ENCODE data around the gene HCRTR2.
"Not testable (repeated sequence)": the region's sequence is repeated elsewhere in the genome, so short reads cannot be mapped to it uniquely, and the experiment has no call there.

Gene HCRTR2

DNA sequence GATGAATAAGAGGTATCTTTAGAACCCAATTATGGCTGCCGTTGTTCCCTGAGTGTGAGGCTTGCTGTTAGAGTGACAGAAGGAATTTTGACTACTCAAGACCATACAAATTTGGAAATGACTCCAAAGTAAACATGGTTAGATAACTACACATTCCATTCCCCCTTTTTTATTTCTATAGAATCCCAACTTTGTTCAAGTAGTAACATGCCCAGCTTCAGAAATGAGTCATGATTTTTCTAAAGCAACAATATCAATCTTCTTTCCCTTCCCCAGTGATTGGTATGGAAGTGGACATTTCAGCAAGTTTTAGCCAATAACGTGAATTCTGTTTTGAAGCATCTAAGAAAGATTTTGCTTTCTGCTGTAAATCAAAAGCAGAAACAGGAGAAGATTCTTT lies 37.8 kb downstream of the HCRTR2 start:
- DNase-seq (ENCODE audit: low read depth, low spot score): no peak

DNA sequence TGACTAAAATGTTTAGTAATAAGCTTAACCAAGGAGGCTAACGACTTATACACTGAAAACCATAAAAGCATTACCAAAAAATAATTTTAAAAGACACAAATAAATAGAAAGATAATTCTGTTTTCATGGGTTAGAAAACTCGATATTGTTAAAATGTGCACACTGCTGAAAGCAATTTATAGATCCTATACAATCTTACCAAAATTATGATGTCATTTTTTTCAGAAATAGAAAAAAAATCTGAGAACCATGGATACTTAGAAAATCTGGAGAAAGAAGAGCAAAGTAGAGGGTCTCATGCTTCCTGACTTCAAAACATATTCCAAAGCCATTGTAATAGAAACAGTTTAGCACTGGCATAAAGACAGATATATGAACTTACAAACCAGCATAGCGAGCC lies 46.6 kb downstream of the HCRTR2 start:
- no peak for DNase-seq (ENCODE audit: low read depth, low spot score)

DNA sequence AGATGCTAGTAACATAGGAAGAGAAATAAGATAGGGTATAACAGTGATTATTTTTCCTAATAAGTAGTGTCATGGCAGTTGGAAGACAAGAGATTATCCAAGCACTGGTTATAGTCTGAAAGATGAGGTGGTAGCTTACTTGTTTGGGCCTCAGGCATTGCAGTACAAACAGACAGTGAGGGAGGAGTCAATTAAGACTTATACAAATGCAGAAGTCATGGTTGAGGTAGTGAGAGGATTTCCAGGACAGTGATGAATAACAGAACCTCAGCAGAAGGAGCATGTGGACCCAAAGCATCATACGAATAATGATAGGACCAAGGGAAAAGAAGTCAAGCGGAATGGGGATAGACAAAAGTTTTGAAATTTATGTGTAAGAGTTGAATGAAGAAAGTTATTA lies 53.5 kb downstream of the HCRTR2 start:
- DNase-seq (ENCODE audit: low read depth, low spot score): no peak

DNA sequence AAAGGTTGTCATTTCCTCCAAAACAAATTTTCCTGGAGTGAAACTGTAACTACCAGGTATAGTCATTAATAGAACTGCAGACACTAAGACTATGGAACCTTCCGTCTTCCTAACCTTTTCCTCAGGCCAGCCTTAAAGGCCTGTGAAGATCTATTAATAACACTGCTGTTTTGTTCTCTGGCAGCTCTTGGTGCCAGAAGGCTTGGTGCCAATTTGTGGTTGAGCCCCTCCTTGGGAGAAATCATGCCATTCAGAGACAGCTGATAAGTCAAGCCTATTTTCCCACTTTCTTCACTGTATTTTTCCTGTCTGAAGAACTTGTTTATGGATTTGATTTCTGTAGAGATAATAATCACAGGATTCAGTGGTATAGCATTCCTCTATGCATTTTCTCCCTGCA lies 64.8 kb downstream of the HCRTR2 start:
- DNase-seq (ENCODE audit: low read depth, low spot score): no peak

DNA sequence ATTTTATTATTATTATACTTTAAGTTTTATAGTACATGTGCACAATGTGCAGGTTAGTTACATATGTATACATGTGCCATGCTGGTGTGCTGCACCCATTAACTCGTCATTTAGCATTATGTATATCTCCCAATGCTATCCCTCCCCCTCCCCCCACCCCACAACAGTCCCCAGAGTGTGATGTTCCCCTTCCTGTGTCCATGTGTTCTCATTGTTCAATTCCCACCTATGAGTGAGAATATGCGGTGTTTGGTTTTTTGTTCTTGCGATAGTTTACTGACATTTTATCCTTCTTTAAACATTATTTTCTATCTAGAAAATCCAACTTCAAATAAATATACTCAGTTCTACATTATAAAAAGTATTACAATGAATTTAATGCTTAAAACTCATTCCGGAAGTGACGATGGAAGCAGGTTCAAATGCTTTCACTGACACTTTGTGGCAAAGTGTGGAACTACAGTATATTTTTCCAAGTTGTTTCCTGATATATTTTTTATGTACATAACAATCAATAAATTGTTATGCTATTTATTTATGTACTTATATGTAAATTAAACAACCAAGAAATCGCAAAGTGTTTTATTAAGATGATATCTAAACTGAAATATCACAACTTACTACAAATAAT lies 66.8 kb downstream of the HCRTR2 start:
- DNase-seq (ENCODE audit: low read depth, low spot score): not testable (repeated sequence)

DNA sequence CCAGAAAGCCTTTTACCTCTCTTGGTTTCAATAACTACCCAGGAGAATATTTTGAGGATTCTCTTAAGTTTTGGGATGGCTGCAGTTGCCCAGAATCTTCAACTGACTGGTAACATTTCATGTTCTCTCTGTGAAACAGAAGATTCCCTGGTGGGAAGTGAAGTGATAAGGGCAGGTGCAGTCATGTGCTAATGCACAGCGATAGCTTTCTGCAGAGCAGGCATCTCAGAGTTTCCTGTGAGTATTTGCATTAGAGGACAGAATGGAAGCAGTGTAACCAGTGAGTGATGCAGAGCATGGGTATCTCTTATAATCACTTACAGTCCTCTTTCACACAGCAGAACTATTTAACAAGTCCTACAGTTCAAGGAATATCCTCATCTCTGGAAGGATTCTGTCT lies 76.1 kb downstream of the HCRTR2 start:
- no peak for DNase-seq (ENCODE audit: low read depth, low spot score)

DNA sequence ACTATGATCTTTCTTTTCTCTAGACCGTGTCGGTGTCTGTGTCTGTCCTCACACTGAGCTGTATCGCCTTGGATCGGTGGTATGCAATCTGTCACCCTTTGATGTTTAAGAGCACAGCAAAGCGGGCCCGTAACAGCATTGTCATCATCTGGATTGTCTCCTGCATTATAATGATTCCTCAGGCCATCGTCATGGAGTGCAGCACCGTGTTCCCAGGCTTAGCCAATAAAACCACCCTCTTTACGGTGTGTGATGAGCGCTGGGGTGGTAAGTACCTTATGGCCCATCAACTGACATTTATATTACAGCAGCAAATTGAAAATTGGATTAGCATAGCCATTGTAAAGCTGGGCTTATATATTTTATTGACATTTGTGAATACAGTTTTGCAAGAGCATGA lies 80.8 kb downstream of the HCRTR2 start:
- DNase-seq (ENCODE audit: low read depth, low spot score): no peak

DNA sequence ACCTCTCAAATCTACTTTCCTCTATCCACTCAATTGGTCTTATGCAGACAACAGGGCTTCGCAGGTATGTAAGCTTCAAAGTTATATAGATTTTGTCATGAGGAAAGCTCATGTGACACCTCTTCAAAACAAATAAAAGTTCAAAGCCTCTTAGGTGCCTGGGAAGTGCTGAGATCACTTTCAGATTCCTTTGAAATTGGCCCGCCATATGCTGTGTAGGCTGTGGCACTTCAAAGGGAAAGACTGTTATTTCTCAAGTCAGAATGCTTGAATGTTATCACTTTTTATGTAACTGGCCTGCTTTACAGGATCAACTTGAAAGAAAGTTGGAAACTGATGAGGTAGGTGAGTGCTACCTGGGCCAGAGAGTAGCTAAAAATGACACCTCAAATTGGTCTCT lies 85.9 kb downstream of the HCRTR2 start:
- DNase-seq (ENCODE audit: low read depth, low spot score): no peak

DNA sequence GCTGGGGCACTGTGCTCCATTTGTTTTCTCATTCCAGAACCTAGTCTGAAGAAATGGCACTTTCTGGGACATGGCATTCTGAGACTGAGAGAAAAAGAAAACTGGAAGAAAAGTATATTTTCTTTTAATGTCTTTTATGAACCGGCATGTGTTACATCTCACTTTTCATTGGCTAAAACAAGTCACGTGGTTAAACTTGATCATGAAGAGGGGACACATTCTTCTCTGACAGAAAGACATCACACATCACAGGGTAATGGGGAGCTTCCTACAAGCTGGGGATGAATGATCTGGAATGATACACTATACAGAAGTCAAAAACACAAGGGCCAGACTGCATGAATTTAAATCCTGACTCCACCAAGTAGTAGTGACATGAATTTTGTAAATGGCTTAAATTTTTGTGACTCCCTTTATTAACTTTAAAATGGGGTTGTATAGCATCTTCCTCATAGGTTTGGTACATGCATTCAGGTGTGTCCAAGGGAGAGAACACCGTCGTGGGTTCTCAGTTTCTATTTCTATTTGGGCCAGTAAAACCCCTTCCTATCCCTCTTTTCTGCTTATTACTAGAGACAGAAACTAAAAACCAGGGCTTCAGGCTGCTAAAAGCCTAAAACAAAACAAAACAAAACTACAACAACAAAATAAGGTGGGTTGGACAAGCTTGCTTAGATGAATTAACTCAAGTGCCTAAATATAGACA lies 91.2 kb downstream of the HCRTR2 start:
- DNase-seq (ENCODE audit: low read depth, low spot score): no peak

DNA sequence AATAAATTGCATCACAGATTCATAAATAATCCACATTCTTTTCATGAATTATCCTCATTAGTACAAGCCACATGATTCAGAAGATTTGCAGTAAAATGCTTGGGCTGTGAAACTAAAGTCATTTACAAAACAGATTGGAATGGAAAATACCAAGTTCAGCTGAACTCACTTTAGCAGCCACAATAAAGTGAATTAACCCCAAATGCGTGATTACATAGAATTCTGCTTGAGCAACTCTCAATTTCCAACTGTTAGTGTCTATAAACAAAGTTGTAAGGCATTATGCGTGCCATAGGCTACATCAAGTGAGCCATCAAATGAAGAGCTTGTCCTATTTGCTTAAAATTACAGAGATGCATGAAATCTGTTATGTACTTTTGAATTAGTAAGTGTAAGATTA lies 92.6 kb downstream of the HCRTR2 start:
- DNase-seq (ENCODE audit: low read depth, low spot score): no peak

DNA sequence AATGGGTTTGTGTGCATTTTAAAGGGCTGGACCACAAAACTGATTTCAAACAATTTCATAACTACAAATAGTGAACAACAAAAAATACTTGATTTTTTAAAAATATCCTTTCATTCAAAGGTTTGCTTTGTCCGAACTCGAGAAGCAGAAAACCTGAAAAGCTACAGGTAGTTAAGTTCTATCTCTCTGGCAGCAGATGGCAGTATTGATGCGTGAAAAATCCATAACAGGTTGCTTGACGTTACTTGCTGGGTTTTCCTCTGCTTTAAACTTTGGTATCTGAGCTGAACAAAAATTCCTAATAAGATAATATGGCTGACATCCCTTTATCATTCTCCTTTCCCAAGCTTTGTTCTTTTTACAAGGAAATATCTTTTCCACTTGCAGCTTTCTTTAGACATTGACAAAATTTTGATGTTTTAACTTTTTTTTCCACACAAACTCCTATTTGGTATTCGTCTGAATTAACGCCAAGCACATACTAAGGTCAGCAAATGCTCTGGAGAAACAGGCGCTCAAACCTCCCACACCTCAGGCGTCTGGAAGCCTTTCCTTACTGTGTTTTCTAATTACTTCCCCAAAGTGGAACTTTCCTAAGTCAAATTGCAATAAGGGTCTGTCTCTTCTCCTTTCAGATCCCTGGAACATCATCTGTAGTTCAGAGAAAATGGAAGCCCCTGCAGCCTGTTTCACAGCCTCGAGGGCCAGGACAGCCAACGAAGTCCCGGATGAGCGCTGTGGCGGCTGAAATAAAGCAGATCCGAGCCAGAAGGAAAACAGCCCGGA lies 102.6 kb downstream of the HCRTR2 start:
- peak; percentile 21 for DNase-seq (ENCODE audit: low read depth, low spot score)

DNA sequence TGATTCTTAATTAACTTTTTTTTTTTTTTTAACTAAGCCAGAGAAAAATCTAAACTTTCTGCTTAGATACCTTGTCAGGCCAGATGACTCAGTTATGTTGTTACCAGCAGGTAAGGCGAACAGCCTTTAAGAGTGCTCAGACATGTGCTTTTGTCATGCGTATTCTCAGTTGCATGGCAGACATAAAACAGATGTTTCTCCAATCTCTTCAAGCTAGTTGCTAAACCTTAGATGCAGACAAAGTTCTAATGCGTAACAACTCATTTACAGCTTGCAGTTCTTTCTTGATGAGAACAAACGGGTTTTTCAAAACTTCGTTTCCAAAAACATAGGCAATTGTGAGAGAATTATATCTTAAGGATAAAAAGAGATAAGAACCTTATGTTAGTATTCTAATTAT lies 103.3 kb downstream of the HCRTR2 start:
- no peak for DNase-seq (ENCODE audit: low read depth, low spot score)

DNA sequence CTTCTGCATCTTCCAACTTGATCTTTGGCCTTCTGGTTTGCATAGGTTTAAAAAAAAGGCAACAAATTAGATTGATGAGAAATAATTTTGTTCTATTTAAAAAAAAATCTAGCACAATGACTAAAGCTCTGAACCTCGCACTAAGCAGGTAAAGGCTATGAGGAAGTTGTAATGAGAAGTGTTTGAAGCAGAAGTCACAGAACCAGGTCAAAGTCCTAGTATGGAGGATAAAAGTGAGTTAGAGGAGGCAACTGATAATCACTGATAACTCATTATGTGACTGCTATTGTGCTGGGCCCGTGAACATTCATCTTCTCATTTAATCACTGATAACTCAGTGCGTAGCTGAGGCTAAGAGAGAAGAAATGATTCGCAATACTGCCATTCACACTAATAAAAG lies 106.9 kb downstream of the HCRTR2 start:
- no peak for DNase-seq (ENCODE audit: low read depth, low spot score)

DNA sequence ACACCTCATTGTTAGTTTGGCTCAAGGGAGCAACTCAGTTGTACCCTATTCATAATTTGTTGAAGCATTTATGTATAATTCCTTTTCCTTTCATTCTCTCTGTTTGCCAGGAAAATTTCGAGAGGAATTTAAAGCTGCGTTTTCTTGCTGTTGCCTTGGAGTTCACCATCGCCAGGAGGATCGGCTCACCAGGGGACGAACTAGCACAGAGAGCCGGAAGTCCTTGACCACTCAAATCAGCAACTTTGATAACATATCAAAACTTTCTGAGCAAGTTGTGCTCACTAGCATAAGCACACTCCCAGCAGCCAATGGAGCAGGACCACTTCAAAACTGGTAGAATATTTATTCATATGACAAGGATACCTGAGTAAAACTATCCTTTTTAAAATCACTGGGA lies 107.8 kb downstream of the HCRTR2 start:
- no peak for DNase-seq (ENCODE audit: low read depth, low spot score)

DNA sequence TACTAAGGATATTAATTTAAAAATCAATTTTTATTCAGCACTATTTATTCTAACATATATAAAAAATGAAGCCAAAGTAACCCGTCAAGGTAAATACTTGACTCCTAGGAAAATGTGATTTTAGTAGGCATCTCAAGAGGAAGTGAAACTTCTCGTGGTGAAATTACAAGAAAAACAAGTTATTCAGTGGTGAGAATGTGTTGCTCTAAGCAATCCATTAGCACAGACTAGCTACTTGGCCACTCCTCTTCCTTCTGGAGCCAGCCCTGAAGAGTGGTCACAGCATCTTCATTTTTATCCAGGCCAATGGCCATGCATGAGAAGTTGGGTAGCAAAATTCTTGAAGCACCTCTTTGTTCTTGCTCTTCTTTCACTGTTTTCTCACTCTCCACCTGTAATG lies 112.5 kb downstream of the HCRTR2 start:
- DNase-seq (ENCODE audit: low read depth, low spot score): no peak

DNA sequence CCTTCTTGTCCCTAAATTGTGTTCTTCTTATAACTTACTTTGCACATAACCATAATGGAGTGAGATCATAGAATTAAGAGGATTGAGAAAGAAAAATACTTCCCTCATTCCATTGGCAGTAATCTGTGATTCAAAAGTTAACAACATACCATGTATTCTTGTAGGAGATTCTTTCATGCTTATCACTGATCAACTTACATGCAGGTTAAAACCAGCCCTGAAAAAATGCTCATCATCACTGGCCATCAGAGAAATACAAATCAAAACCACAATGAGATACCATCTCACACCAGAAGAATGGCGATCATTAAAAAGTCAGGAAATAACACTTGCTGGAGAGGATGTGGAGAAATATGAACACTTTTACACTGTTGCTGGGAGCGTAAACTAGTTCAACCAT lies 116.4 kb downstream of the HCRTR2 start:
- DNase-seq (ENCODE audit: low read depth, low spot score): no peak

DNA sequence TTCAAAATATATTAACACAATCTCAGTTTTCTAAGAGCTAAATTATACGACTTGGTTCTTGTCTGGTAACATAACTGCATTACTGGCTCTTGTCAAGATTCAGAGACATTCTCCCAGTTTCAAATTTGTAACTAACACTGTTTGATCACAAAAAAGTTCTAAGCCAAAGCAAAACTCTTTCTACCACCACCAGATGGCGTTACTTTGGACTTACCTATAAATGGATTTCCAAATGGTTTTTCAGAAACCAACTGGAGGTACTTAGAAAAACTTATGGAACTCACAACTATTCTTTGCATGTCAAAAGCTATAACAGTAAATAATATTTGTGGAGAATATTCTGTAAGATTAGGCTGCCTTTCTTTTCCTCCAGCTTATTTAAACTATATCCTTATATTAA lies 118.8 kb downstream of the HCRTR2 start:
- DNase-seq (ENCODE audit: low read depth, low spot score): no peak

DNA sequence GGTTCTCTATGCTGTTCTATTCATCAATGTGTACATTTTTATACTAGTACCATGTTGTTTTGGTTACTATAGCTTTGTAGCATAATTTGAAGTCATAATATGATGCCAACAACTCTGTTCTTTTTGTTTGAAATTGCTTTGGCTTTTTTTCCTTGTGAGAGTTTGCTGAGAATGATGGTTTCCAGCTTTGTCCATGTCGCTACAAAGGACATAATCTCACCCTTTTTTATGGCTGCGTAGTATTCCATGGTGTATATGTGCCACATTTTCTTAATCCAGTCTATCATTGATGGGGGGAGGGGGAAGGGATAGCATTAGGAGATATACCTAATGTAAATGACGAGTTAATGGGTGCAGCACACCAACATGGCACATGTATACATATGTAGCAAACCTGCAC lies 122.9 kb downstream of the HCRTR2 start:
- not testable (repeated sequence) for DNase-seq (ENCODE audit: low read depth, low spot score)

DNA sequence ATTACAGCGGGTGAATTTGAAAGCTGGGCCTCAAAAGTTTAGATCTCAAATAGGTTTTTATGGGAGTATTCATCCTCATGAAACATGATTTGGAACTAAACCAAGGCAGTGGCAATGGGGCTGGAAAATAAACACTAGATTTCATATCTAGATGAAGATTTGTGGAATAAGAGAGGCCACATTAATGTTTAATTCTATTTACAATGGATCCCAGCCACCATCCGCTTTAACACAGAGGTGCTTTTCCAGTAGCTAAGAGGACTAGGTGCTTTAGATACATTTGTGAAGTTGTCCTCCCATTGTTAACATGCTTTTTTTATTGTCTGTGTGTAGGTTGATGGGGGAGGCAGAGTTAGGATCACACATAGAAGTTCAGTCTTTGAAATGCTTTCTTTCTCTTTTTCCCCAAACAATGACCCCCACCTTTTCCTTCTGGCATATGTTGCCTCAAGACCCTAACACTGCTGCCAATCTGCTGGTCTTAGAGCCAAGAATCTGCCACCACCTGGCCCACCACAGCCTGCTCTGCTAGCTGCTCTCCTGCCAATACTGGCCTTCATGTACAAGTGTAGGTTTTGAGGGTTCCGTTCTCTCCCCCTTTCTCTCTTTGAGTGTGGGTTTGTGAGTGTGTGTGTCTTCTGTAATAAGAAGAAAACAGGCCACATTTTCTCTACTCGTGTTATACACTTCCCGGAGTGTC lies 125.1 kb downstream of the HCRTR2 start:
- no peak for DNase-seq (ENCODE audit: low read depth, low spot score)

DNA sequence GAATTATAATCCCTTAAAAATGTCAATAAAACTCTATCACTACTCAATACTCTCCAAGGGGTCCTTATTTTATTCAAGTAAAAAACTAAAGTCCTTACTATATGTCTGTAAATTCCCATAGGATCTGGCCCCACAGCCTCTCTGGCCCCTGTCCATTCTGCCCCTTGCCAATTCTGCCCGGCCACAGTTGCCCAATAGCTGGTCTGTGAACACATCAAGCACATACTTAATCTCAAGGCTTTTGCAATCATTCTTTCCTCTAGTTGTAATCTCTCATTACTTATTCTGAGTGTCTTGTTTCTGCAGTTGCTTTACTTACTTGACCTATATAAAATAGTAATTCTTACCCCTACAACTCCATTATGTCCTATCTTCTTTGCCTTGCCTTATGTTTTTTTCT lies 130.4 kb downstream of the HCRTR2 start:
- no peak for DNase-seq (ENCODE audit: low read depth, low spot score)

DNA sequence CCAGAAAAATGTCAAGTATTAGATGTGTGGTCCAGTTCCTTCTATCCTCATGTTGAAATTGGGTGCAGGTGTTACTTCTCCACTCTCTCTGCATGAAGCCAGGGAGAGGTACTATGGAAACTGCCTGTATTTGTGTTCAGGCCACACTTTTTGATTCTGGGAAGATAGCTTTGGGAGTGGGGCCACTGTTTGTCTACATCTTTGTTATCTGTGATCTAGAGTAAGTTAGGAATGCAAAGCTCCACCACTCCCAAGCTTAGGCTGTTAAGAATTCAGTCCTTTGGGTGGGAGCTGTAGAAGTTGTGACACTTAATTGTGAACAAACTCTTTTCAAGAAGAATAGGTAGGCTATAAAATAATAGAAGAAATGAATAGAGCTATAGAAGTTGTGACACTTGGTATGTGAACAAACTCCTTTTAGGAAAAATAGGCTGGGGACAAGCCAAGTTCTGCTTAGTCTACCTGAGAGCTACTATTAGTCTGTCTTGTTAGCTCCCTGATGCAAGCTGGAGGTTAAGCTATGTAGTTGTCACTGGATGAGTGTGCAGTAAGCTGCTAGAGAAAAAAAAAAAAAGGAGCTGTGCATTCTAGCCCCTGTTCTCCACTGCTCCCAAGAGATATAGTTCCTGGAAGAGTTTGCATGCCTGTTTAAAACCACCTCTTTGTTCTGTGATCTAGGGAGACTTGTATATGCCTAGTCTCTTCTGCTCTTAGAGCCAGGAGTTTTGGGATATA lies 145.8 kb downstream of the HCRTR2 start:
- no peak for DNase-seq (ENCODE audit: low read depth, low spot score)

DNA sequence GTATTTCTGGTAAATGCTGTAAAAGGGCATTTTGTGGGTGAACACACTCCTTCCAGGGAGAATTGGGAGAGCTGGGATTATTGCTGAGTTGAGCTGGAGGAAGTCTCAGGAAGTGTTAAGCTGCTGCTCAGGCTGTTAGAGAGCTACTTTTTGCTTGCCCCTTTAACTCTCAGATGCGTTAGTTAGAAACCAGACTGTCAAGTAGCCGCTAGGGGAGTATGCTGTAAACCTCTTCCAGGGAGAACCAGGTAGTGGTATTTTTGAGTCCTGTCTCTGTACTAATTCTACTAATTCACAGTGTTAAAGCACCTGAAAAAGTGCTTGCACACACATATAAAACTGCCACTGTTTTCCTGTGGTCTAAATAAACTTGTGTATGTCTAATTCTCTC lies 146.4 kb downstream of the HCRTR2 start:
- DNase-seq (ENCODE audit: low read depth, low spot score): no peak

Data from brain pericyte (primary cell).